ENCODE measurements around the gene PRCC.

PRCC gene

DNA sequence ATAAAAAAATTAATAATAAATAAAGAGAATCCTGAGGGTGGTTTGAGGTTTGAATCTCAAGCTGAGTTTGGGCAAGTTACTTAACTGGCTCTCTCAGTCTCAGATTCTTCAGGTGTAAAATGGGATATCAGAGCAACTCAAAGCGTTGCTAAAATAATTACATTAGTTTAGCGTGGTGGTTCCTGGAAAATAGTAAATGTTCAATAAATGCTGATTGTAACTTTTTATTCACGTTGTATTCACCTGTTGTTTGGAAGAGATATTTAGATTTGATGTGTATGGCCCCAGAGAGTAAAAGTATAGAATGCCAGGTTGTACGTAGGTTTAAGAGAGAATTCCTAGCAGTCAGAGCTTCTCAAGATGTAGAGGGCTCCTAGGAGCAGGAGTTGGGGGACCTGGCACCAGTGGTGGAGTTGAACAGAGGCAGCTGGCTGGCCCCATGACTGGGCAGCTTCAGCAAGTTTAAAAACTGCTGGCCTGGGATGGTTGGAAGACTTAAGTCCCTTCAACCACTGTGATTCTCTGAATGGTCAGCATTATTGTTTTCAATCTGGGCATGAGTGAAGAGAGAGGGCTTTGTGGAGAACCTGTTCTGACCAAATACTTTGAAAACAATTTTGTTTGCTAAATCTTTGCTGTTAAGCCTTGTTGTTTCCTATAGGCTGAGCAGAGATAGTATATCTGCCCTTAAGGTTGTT lies 22.4 kb downstream of the PRCC start:
- TF ChIP-seq, protein P1, sequence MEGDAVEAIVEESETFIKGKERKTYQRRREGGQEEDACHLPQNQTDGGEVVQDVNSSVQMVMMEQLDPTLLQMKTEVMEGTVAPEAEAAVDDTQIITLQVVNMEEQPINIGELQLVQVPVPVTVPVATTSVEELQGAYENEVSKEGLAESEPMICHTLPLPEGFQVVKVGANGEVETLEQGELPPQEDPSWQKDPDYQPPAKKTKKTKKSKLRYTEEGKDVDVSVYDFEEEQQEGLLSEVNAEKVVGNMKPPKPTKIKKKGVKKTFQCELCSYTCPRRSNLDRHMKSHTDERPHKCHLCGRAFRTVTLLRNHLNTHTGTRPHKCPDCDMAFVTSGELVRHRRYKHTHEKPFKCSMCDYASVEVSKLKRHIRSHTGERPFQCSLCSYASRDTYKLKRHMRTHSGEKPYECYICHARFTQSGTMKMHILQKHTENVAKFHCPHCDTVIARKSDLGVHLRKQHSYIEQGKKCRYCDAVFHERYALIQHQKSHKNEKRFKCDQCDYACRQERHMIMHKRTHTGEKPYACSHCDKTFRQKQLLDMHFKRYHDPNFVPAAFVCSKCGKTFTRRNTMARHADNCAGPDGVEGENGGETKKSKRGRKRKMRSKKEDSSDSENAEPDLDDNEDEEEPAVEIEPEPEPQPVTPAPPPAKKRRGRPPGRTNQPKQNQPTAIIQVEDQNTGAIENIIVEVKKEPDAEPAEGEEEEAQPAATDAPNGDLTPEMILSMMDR (IDR thresholded peaks at IDR 0.05; ENCODE audit: low read depth, low read length): no peak
- DNase-seq (ENCODE audit: extremely low read depth, low read depth): no peak

GRCh38 chr1:156794506-156795373 lies 27.4 kb downstream of the PRCC start:
- TF ChIP-seq, protein P1 (IDR thresholded peaks at IDR 0.05; ENCODE audit: low read depth, low read length): no peak
- DNase-seq (ENCODE audit: extremely low read depth, low read depth): no peak

DNA sequence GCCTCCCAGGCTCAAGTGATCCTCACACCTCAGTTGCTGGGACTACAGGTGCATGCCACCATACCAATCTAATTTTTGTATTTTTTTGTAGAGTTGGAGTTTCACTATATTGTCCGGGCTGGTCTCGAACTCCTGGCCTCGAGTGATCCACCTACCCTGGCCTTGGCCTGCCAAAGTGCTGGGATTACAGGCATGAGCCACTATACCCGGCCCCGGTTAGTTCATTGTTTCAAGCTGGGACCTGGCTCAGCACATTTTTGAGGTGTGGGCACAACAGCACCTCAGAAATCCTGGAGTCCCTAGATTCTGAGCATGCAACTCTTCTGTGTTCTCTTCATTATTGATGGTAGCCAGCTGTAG lies 28.0 kb downstream of the PRCC start:
- TF ChIP-seq, protein P1 (IDR thresholded peaks at IDR 0.05; ENCODE audit: low read depth, low read length): no peak
- DNase-seq (ENCODE audit: extremely low read depth, low read depth): no peak

GRCh38 chr1:156795787-156796186 lies 28.5 kb downstream of the PRCC start:
- TF ChIP-seq, protein P1 (IDR thresholded peaks at IDR 0.05; ENCODE audit: low read depth, low read length): no peak
- DNase-seq (ENCODE audit: extremely low read depth, low read depth): no peak

- TF ChIP-seq, protein P1 (IDR thresholded peaks at IDR 0.05; ENCODE audit: low read depth, low read length): no peak
- DNase-seq (ENCODE audit: extremely low read depth, low read depth): no peak
Observed at GRCh38 chr1:156796340-156797097, 29.2 kb downstream of the PRCC start.

- DNase-seq (ENCODE audit: extremely low read depth, low read depth): peak; percentile 37
Observed at GRCh38 chr1:156797212-156797871, 30.0 kb downstream of the PRCC start.

More at GRCh38 chr1:156797212-156797871, 30.0 kb downstream of the PRCC start:
- TF ChIP-seq, protein P1 (IDR thresholded peaks at IDR 0.05; ENCODE audit: low read depth, low read length): peak; percentile 84

Data from AG09319 (cell line).